OCI-LY7 (cell line): ENCODE results near the gene NR1H2. TPM values are rescaled to one million over a fixed set of nuclear protein-coding genes. Genes with fewer than 3 reads are reported as not detected.
"Not testable (repeated sequence)": the region's sequence is repeated elsewhere in the genome, so short reads cannot be mapped to it uniquely, and the experiment has no call there.

Experiments used
- BruUV-seq: library from RNA; stranded (reverse); fragments of 400-500 nt; replicated peaks from 2 replicates; lab custom pipeline; 2021; lab: Mats Ljungman, UMichigan
- CTCF ChIA-PET: fragments of 300-600 bp; sonication (Branson Sonifier 250); formaldehyde crosslinking; loops from one replicate; lab custom pipeline; 2022; ENCODE audit warnings: antibody characterized with exemption; ENCODE audit not compliant: unreplicated experiment; lab: Charles Lee
- POLR2A ChIA-PET: fragments of 300-600 bp; sonication (Branson Sonifier 250); formaldehyde crosslinking; loops from one replicate; lab custom pipeline; 2022; ENCODE audit warnings: antibody characterized with exemption; lab: Charles Lee
- DNase-seq: peaks from one replicate; pipeline ENCODE4 v3.0.0-alpha.2; 2015; ENCODE audit warnings: low spot score
- H2AFZ ChIP-seq: fragments of 200-600 bp; sonication (generic), shearing (Covaris generic); 2 replicates; pipeline ENCODE4 v1.6.1; 2014; ENCODE audit warnings: mild to moderate bottlenecking, antibody characterized with exemption, low read length, moderate library complexity
- H3K27ac ChIP-seq: fragments of 200-600 bp; sonication (generic); 2 replicates; pipeline ENCODE4 v1.5.1; 2014; ENCODE audit warnings: mixed run types, low read depth, mild to moderate bottlenecking, moderate library complexity, low read length, inconsistent platforms; ENCODE audit not compliant: poor library complexity, severe bottlenecking
- H3K36me3 ChIP-seq: fragments of 200-600 bp; sonication (generic); 2 replicates; pipeline ENCODE4 v1.6.1; 2014; ENCODE audit warnings: mild to moderate bottlenecking, antibody characterized with exemption, low read length, moderate library complexity, mixed read lengths; ENCODE audit not compliant: insufficient read depth
- H3K4me1 ChIP-seq: fragments of 200-600 bp; sonication (generic); 2 replicates; pipeline ENCODE4 v1.5.1; 2014; ENCODE audit warnings: mild to moderate bottlenecking, low read length; ENCODE audit not compliant: insufficient read depth, poor library complexity, severe bottlenecking
- H3K4me2 ChIP-seq: fragments of 200-600 bp; sonication (generic); 2 replicates; pipeline ENCODE4 v1.6.1; 2014; ENCODE audit warnings: mild to moderate bottlenecking, low read length
- H3K4me3 ChIP-seq: fragments of 200-600 bp; sonication (generic); 2 replicates; pipeline ENCODE4 v1.5.1; 2014; ENCODE audit warnings: mild to moderate bottlenecking, low read depth, low read length; ENCODE audit not compliant: poor library complexity, severe bottlenecking
- H3K79me2 ChIP-seq: fragments of 200-600 bp; sonication (generic); 2 replicates; pipeline ENCODE4 v1.6.1; 2016; ENCODE audit warnings: low read depth, mild to moderate bottlenecking, low read length, moderate library complexity, mixed read lengths; ENCODE audit not compliant: insufficient read depth
- H3K9me2 ChIP-seq: fragments of 200-600 bp; sonication (generic); 2 replicates; pipeline ENCODE4 v1.6.1; 2016; ENCODE audit warnings: mild to moderate bottlenecking, low read length, mixed read lengths; ENCODE audit not compliant: insufficient read depth
- H3K9me3 ChIP-seq: fragments of 200-600 bp; sonication (generic); 2 replicates; pipeline ENCODE4 v1.6.1; 2014; ENCODE audit warnings: mild to moderate bottlenecking, mixed run types, low read length, mixed read lengths
- H4K20me1 ChIP-seq: fragments of 200-600 bp; sonication (generic); 2 replicates; pipeline ENCODE4 v1.6.1; 2014; ENCODE audit warnings: mild to moderate bottlenecking, antibody characterized with exemption, low read length, moderate library complexity, mixed read lengths; ENCODE audit not compliant: insufficient read depth
- CTCF ChIP-seq: fragments of 200-600 bp; sonication (generic); conservative IDR thresholded peaks from 2 replicates; pipeline ENCODE4 v1.5.1; 2014; ENCODE audit warnings: mild to moderate bottlenecking, antibody characterized with exemption, low read length, moderate library complexity, mixed read lengths
- EZH2phosphoT487 ChIP-seq: fragments of 200-600 bp; sonication (generic); IDR thresholded peaks from 2 replicates; pipeline ENCODE4 v1.6.1; 2018; ENCODE audit warnings: low read depth, borderline replicate concordance, mild to moderate bottlenecking, mixed run types, antibody characterized with exemption, low read length, moderate library complexity, mixed read lengths
- intact Hi-C: fragments of 100-400 bp; cut with micrococcal nuclease; formaldehyde crosslinking; loops from one replicate; pipeline ENCODE4 v1.10.0; 2022; ENCODE audit not compliant: unreplicated experiment
- total RNA-seq, 2 experiments: library from RNA; depleted of rRNA in 1 of 2; stranded (reverse); fragments of >200 nt in 1 of 2; shearing (Covaris generic) in 1 of 2; gene quantifications; 2 replicates each; pipeline ENCODE4 v1.2.3, GENCODE V29; 2014 to 2022

NR1H2 gene
- total RNA-seq, 2 experiments from 2014 or later, result 41.2 to 65.7 TPM

DNA sequence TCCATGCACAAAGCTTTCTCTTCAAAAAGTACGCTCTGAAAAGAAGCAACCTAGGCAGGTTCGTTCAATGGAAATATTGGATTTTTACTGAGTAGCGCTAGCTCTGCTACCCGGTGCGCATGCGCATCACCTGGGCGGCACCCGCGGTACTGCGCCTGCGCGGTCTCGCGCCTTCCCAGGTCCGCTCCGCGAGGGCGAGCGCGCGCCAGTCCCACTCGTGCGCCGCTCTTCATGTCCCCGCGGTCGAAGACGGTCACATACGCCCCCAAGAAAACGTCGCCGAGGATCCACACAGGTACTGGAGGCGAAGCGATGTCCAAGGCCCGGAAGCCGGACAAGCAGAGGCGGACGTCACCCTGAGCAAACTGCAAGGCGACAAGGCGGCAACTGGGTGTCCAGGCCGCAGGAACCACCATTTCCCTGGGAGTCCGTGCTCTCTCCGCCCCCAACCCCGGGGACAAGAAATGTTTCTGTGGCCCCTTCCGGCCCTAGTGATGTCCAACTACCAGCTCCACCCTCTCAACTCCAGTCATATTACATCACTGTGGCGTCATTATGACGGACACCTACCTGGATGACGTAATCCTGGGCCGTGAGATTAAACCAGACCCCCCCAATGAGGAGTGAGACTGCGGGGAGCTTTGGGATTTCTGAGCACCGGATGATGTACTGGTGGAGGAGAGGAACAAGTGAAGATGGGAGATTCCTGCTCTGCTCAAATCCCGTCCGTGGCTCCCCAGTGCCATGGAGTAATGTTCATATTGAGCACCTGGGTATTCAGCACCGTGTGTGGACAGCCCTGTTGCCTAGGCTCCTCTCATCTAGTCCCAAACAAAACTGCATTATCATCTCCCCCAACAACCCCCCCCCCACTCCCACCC is 42.3 kb upstream of the NR1H2 start:
- no peak for TF ChIP-seq EZH2phosphoT487
- no peak for TF ChIP-seq CTCF
- H3K9me3 ChIP-seq, result peaks cover 2% of the 10 kb centered on the region
- peak overlapping the region; percentile 95 for H3K4me2 ChIP-seq
- H3K4me1 ChIP-seq, result peaks cover 58% of the 10 kb centered on the region
- peak overlapping the region; percentile 79 for H3K27ac ChIP-seq
- no peaks in the 10 kb centered on the region for H3K9me2 ChIP-seq
- no TSS peak for BruUV-seq
- H3K4me3 ChIP-seq, result peak overlapping the region; percentile 68
- ChIA-PET POLR2A (interaction anchor here (0.8 kb wide), 1 partner anchor 10 kb away, joined by 3 read pairs; no protein-coding TSS in a partner anchor), CTCF (no interaction called here)
- DNase-seq, result peak; percentile 78
- H4K20me1 ChIP-seq, result no peaks in the 10 kb centered on the region
- no peak overlapping the region for H2AFZ ChIP-seq
- intact Hi-C loops, result no loop called here
- H3K36me3 ChIP-seq, result peaks cover 69% of the 10 kb centered on the region
- H3K79me2 ChIP-seq, result peaks cover 35% of the 10 kb centered on the region

DNA sequence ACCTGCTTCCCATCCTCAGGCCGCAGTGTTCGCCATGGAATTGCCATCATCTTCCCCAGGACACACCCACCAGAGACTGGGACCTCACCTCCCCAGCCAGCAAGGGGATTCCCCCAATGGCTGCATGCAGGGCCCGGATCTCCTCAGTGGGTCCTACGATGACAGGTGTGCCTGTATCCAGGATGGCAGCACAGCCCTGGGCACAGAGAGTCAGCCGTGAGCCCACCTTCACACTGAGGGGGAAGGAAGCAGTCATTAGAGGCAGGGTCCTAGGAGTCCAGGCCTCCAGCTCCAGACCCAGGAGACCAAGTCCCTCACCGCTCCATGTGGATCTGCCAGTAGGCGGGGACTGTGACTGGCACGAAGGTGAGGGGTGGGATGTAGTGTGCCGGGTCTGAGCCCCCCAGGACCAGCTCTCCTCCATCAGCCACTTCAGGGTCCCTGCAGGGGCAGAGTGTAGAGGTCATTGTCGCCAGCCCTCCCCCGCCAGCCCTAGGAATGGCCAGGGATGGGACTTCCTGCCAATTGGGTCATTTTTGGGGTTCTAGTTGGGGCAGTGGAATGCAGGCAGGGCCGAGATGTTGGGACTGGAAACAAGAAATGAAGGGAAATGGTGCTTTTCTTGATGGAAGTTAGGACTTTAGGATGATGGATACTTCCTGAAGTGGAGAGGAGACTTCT is 41.4 kb upstream of the NR1H2 start:
- intact Hi-C loops, result no loop called here
- H3K9me3 ChIP-seq, result peaks cover 11% of the 10 kb centered on the region
- no TSS peak for BruUV-seq
- no peak overlapping the region for H2AFZ ChIP-seq
- no peak overlapping the region for H3K4me3 ChIP-seq
- H3K4me2 ChIP-seq, result no peak overlapping the region
- DNase-seq, result no peak
- peak overlapping the region; percentile 52 for H3K27ac ChIP-seq
- no peaks in the 10 kb centered on the region for H3K9me2 ChIP-seq
- H3K4me1 ChIP-seq, result peaks cover 65% of the 10 kb centered on the region
- peaks cover 44% of the 10 kb centered on the region for H3K79me2 ChIP-seq
- ChIA-PET CTCF (no interaction called here), POLR2A (interaction anchor here (1.1 kb wide), 1 partner anchor 16 kb away, joined by 3 read pairs; no protein-coding TSS in a partner anchor)
- peaks cover 78% of the 10 kb centered on the region for H3K36me3 ChIP-seq
- H4K20me1 ChIP-seq, result no peaks in the 10 kb centered on the region
- TF ChIP-seq CTCF (no peak), EZH2phosphoT487 (no peak)

- Histone ChIP-seq H3K4me1 (peaks cover 77% of the 10 kb centered on the region), H3K79me2 (peaks cover 62% of the 10 kb centered on the region), H3K36me3 (peaks cover 98% of the 10 kb centered on the region), H3K9me3 (peaks cover 21% of the 10 kb centered on the region)
- POLR2A ChIA-PET, H4K20me1 ChIP-seq, CTCF ChIA-PET, H3K27ac ChIP-seq, H2AFZ ChIP-seq, BruUV-seq, H3K9me2 ChIP-seq, H3K4me3 ChIP-seq, H3K4me2 ChIP-seq, intact Hi-C loops, DNase-seq: not testable (repeated sequence)
Measured at GRCh38 chr19:50337031-50337430, 39.2 kb upstream of the NR1H2 start.
